K562 (cell line): ENCODE data around the gene GTF3C6.

Experiments
- GATAD2B ChIP-seq: fragments of 450-650 bp; IDR thresholded peaks from 2 replicates; pipeline ENCODE4 v1.6.1; 2017; ENCODE audit warnings: mild to moderate bottlenecking, borderline replicate concordance
- TF ChIP-seq, protein P1 (sequence below), 3 experiments: IDR thresholded peaks in 2 of 3; conservative IDR thresholded peaks in 1 of 3; 2 replicates each; pipeline ENCODE4 v1.5.1; 2011 to 2012; ENCODE audit warnings: low read length in 3 of 3, mild to moderate bottlenecking in 3 of 3, control low read depth in 2 of 3, improper control_type of control experiment in 1 of 3, inconsistent platforms in 1 of 3, low read depth in 1 of 3, mixed read lengths in 1 of 3, moderate library complexity in 1 of 3; ENCODE audit not compliant: insufficient read depth in 2 of 3

DNA sequence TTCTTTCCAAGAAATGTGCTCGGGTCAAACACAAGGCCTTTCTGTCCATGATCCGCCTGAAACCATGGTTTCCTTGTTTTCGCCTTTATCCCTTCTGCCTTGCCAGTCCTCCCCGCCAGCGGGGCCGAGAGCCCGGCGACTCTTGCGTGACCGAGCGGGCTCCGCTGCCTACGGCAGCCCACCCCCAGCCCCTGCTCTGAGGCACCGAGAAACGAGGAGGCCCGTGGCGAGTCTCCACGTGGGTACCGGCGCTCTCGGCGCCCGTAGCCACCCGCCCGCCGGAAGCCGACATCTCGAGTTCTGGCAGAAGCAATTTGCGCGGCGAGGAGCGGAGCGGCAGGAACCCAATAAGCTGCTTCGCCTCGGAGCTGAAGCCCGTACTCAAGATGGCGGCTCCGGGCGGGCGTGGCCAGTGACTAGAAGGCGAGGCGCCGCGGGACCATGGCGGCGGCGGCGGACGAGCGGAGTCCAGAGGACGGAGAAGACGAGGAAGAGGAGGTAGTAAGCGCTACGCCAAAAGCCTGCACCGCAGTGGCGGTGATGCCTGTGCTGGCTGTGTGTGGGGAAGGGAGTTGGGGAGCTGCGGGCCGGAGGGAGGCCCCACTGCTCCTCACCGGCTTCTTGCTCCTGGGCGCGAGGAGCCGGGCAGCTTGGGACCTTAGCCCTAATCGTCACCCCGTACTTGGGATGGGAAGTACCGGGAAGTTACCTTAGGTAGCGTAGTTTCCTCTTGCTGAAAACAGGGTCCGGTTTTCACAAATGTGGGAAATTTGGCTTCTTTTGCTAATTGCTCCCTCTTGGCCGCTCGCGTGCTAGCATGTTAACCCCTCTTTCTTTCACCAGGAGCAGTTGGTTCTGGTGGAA lies at the start of gene GTF3C6:
- TF ChIP-seq, protein P1, sequence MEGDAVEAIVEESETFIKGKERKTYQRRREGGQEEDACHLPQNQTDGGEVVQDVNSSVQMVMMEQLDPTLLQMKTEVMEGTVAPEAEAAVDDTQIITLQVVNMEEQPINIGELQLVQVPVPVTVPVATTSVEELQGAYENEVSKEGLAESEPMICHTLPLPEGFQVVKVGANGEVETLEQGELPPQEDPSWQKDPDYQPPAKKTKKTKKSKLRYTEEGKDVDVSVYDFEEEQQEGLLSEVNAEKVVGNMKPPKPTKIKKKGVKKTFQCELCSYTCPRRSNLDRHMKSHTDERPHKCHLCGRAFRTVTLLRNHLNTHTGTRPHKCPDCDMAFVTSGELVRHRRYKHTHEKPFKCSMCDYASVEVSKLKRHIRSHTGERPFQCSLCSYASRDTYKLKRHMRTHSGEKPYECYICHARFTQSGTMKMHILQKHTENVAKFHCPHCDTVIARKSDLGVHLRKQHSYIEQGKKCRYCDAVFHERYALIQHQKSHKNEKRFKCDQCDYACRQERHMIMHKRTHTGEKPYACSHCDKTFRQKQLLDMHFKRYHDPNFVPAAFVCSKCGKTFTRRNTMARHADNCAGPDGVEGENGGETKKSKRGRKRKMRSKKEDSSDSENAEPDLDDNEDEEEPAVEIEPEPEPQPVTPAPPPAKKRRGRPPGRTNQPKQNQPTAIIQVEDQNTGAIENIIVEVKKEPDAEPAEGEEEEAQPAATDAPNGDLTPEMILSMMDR (IDR thresholded peaks at IDR 0.05 in 2 of 3, conservative IDR thresholded peaks at IDR 0.05 in 1 of 3; ENCODE audit: insufficient read depth in 2 of 3, low read depth in 1 of 3, low read length in 3 of 3), result no peak
- no peak for TF ChIP-seq GATAD2B
